ENCODE results near the gene CHIT1. TPM values are rescaled to one million over a fixed set of nuclear protein-coding genes. Genes with fewer than 3 reads are reported as not detected.

The CHIT1 gene
- total and polyA plus RNA-seq, 9 of the 15 experiments (the other 6 are each of a cell fraction or from before 2014, with no cell fraction given) = not detected

DNA sequence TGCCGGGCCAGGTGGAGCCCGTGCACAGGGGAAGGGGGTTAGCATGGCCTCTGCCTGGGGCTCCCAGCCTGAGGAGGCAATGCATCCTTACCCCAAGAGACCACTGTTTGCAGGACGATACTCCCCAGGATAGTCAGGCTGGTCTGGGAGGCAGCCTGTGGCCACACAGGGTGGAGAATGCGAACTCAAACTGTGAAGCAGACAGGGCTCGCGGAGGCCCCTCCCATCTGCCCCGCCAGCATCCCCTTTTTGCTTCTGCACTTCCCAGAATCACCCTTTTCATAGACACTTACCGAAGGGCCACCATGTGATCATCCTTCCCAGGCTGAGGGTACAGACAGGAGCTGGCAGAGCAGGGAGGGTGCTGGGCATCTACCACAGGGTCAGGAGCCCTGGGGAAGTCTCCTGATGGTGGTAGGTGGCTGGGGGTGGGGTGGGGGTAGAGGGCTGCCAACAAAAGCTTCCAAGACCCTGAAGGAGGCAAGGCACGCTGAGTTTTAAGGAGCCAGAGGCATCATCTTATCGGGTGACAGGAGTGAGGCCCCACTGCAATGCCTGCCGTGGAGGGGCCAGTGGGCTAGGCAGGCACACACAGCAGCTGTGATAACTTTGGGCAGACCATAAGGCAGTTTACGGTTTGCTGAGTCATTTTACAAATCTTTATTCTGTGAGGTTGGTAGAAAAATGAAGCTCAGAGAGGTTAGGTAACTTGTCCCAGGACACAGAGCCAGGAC, 44.6 kb upstream of the CHIT1 start:
- no peak for ATAC-seq
- POLR2A ChIA-PET = interaction anchor here (0.6 to 1.5 kb wide), 6 partner anchors 10 to 195 kb away, joined by 3 to 6 read pairs (median 4); no protein-coding TSS in a partner anchor
- 0 out of 2 replicates have a peak overlapping the region, but pooled peaks have one; percentile 72 for H3K4me2 ChIP-seq (ENCODE audit: insufficient read depth, low read length)
- H2AFZ ChIP-seq (ENCODE audit: low read depth, low read length) = peak overlapping the region; percentile 90; the same call in 1 of the 2 replicates
- intact Hi-C loops (cut with micrococcal nuclease) (loop anchor here (1.0 kb wide), 4 partner anchors 31 to 213 kb away; partner anchors contain the start of gene BTG2), in situ Hi-C loops (cut with MboI) (loop anchor here (5.0 kb wide), 3 partner anchors 63 to 428 kb away; no protein-coding TSS in a partner anchor)
- H3K4me3 ChIP-seq = no peak overlapping the region
- CTCF ChIA-PET (ENCODE audit: low intra/inter-chr PET ratio) = interaction anchor here (1.3 to 9.9 kb wide), 5 partner anchors 13 to 214 kb away, joined by 4 to 226 read pairs (median 8); no protein-coding TSS in a partner anchor
- no peaks in the 10 kb centered on the region for H3K9me1 ChIP-seq (ENCODE audit: control insufficient read depth, insufficient read depth, low read length)
- H3K27me3 ChIP-seq (ENCODE audit: control insufficient read depth in 2 of 2, insufficient read depth in 2 of 2, low read length in 2 of 2) = peaks cover 0 to 18% of the 10 kb centered on the region in 2 experiments; a peak in 1 of 5 replicates
- H3K79me2 ChIP-seq (ENCODE audit: control insufficient read depth, insufficient read depth, low read length) = no peaks in the 10 kb centered on the region
- H3K27ac ChIP-seq (ENCODE audit: extremely low read depth, low read depth, low read length) = no peak overlapping the region
- FAIRE-seq = no peak
- no peaks in the 10 kb centered on the region for H3K36me3 ChIP-seq (ENCODE audit: control insufficient read depth, insufficient read depth, low read length)
- DNase-seq (ENCODE audit: extremely low read depth in 1 of 4, low spot score in 3 of 4) = no peak
- peak overlapping the region in 1 of 2 experiments; percentile 73; a peak in 2 of 4 replicates for H3K9ac ChIP-seq (ENCODE audit: insufficient read depth in 1 of 2, low read depth in 2 of 2, low read length in 2 of 2)
- H3K4me1 ChIP-seq (replicated peaks in 1 of 2; ENCODE audit: control insufficient read depth in 2 of 2, insufficient read depth in 2 of 2, low read length in 2 of 2) = peaks cover 21 to 22% of the 10 kb centered on the region in 2 experiments; a peak in 4 of 5 replicates
- no TSS peak for BruUV-seq (replicated peaks)
- WGBS (ENCODE audit: insufficient coverage, low coverage, missing lambda C conversion rate) = 30% methylated on average over 11 of the region's 12 CpGs
- no peaks in the 10 kb centered on the region for H4K20me1 ChIP-seq (replicated peaks; ENCODE audit: control insufficient read depth, insufficient read depth, low read length)
- H3K9me3 ChIP-seq (replicated peaks; ENCODE audit: control insufficient read depth, insufficient read depth, low read depth, low read length) = no peaks in the 10 kb centered on the region
- TF ChIP-seq HDAC8 (tag; IDR thresholded peaks at IDR 0.05) (no peak), ZFP36 (IDR thresholded peaks at IDR 0.05; ENCODE audit: low read depth, low read length, partially characterized antibody) (peak; percentile 73), MTA2 (IDR thresholded peaks at IDR 0.05; ENCODE audit: low read depth) (no peak), SMAD1 (IDR thresholded peaks at IDR 0.05; ENCODE audit: low read depth, low read length, partially characterized antibody) (no peak), BCL6 (CRISPR knock-in tag; IDR thresholded peaks at IDR 0.05) (no peak), DDX20 (tag; IDR thresholded peaks at IDR 0.05; ENCODE audit: low read depth) (no peak), MAFG (tag; conservative IDR thresholded peaks at IDR 0.05) (peak; percentile 50; the same call in 1 of the 2 replicates)
- TF ChIP-seq, protein P1, sequence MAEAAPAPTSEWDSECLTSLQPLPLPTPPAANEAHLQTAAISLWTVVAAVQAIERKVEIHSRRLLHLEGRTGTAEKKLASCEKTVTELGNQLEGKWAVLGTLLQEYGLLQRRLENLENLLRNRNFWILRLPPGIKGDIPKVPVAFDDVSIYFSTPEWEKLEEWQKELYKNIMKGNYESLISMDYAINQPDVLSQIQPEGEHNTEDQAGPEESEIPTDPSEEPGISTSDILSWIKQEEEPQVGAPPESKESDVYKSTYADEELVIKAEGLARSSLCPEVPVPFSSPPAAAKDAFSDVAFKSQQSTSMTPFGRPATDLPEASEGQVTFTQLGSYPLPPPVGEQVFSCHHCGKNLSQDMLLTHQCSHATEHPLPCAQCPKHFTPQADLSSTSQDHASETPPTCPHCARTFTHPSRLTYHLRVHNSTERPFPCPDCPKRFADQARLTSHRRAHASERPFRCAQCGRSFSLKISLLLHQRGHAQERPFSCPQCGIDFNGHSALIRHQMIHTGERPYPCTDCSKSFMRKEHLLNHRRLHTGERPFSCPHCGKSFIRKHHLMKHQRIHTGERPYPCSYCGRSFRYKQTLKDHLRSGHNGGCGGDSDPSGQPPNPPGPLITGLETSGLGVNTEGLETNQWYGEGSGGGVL (CRISPR knock-in tag; IDR thresholded peaks at IDR 0.05) = no peak
- TF ChIP-seq, protein P2, sequence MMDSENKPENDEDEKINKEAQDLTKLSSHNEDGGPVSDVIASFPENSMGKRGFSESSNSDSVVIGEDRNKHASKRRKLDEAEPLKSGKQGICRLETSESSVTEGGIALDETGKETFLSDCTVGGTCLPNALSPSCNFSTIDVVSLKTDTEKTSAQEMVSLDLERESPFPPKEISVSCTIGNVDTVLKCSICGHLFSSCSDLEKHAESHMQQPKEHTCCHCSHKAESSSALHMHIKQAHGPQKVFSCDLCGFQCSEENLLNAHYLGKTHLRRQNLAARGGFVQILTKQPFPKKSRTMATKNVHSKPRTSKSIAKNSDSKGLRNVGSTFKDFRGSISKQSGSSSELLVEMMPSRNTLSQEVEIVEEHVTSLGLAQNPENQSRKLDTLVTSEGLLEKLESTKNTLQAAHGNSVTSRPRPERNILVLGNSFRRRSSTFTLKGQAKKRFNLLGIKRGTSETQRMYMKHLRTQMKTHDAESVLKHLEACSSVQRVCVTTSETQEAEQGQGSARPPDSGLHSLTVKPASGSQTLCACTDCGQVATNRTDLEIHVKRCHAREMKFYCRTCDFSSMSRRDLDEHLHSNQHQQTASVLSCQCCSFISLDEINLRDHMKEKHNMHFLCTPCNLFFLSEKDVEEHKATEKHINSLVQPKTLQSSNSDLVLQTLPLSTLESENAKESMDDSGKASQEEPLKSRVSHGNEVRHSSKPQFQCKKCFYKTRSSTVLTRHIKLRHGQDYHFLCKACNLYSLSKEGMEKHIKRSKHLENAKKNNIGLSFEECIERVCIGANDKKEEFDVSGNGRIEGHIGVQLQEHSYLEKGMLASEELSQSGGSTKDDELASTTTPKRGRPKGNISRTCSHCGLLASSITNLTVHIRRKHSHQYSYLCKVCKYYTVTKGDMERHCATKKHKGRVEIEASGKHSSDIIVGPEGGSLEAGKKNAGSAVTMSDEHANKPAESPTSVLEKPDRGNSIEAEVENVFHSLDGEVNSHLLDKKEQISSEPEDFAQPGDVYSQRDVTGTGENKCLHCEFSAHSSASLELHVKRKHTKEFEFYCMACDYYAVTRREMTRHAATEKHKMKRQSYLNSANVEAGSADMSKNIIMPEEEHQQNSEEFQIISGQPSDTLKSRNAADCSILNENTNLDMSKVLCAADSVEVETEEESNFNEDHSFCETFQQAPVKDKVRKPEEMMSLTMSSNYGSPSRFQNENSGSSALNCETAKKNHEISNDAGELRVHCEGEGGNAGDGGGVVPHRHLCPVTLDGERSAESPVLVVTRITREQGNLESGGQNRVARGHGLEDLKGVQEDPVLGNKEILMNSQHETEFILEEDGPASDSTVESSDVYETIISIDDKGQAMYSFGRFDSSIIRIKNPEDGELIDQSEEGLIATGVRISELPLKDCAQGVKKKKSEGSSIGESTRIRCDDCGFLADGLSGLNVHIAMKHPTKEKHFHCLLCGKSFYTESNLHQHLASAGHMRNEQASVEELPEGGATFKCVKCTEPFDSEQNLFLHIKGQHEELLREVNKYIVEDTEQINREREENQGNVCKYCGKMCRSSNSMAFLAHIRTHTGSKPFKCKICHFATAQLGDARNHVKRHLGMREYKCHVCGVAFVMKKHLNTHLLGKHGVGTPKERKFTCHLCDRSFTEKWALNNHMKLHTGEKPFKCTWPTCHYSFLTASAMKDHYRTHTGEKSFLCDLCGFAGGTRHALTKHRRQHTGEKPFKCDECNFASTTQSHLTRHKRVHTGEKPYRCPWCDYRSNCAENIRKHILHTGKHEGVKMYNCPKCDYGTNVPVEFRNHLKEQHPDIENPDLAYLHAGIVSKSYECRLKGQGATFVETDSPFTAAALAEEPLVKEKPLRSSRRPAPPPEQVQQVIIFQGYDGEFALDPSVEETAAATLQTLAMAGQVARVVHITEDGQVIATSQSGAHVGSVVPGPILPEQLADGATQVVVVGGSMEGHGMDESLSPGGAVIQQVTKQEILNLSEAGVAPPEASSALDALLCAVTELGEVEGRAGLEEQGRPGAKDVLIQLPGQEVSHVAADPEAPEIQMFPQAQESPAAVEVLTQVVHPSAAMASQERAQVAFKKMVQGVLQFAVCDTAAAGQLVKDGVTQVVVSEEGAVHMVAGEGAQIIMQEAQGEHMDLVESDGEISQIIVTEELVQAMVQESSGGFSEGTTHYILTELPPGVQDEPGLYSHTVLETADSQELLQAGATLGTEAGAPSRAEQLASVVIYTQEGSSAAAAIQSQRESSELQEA (IDR thresholded peaks at IDR 0.05; ENCODE audit: low read depth) = no peak
